HG02885 (cell line): ENCODE results near the gene GOPC.

Experiments used
- ATAC-seq: cut with Tn5 transposase; IDR thresholded peaks from one replicate; pipeline ENCODE4 v1.9.1; 2021; ENCODE audit warnings: mild to moderate bottlenecking; ENCODE audit not compliant: unreplicated experiment, poor library complexity

GOPC gene

DNA sequence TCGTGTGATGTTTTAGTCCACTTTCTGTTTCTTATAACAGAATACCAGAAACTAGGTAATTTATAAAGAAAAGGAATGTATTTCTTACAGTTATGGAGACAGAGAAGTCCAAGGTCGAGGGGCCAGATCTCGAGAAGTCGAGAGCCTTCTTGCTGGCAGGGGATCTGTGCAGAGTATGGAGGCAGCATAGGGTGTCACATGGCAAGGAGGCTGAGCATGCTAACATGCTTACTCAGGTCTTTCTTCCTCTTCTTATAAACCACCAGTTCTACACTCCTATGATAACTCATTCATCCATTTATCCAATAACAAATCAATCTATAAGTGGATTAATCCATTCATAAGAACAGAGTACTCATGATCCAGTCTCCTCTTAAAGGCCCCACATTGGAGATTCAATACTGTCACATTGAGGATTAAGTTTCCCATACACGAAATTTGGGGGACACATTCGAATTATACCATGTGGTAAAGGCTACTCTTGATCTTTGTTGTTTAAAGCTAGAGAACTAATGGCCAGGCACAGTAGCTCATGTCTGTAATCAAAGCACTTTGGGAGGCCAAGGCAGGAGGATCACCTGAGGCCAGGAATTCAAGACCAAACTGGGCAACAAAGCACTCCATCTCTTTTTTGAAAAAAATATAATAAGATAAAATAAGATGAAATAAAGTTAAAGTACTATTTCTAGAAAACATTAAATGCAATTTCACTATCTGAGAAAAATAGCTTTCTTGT is 2.1 kb downstream of the GOPC start:
- ATAC-seq: no peak

DNA sequence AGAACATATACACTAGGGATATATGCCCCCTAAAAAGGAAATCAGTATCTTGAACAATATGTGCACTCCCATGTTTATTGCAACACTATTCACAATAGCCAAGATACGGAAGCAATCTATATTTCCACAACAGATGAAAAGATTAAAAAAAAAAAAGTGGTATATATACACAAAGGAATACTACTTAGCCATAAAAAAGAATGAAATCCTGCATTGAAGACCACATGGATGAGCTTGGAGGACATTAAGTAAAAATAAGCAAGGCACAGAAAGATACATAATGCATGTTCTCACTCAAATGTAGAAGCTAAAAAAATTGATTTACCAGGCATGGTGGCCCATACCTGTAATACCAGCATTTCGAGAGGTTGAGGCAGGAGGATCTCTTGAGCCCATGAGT is 4.6 kb downstream of the GOPC start:
- no peak for ATAC-seq

DNA sequence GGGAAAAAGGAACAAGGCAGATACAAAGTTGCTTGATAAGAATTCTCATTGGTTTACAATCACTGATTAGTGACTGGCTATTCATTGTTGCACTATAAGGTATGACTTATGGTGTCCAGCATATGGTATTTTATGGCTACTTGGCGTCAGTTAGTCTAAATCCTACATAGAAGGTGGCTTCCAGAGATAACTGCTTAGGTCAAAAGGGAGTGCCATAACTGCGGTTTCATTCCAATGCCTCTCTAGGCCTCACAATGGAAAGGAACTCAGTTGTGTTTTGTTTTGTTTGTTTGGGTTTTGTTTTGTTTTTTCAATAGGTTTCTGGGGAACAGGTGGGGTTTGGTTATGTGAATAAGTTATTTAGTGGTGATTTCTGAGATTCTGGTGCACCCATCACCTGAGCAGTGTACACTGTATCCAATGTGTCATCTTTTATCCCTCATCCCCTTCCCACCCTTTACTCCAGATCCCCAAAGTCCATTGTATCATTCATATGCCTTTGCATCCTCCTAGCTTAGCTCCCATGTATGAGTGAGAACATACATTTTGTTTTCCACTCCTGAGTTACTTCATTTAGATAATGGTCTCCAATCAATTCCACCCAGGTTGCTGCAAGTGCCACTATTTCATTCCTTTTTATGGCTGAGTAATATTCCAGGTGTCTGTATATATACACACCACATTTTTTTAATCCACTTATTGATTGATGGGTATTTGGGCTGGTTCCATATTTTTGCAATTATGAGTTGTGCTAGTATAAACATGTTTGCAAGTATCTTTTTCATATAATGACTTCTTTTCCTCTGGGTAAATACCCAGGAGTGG is 7.0 kb downstream of the GOPC start:
- ATAC-seq: no peak

DNA sequence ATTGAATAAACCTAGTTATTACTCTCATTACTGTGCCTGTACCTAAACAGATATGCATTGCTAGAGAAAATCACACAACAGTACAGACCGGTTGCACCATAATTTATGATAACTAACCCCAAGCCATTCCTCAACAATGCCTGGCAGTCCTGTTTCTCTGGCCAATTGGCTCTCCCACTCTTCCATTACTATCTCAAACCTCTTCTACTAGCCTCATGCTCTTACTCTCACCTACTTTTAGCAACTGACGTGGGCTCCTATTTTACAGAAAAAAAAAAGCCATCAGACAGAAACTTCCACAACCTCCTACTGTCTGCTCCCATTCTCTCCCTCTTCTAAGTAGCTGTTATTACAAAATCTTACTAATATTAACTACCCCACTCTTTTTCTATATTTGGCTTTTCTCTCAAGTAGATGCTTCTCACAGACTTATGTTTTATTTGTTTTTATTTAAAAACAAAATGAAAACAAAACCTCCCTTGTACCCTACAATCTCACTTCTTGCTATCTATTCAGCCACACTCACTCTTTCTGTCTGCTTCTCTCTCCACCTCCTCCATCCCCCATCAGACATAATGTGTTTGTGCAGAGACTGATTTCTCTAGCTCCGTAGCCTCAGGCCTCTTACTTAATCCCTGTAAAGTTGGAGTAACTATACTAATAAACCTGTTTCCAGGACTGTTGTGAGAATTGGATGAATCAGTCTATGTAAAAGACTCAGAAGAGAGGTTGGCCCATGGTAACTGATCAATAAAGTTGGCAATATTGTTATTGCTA is 9.1 kb downstream of the GOPC start:
- ATAC-seq: no peak

DNA sequence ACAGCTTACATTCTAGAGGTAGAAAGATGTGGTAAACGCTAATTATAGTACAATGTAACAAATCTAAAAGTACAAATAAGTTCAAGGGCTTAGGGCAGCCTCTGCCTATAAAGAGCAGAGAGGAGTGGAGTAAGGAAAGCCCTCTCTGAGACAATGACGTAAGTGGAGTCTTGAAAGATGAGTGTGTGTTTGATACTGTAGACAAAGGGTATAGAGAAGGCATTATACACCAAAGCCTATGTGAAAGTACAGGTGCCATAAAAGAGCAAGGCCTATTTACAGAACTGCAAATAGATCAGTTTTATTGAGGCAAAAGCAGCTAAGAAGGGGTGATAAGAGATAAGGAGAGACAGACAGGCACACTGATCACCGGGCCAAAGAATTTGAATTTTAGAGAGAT is 10.9 kb downstream of the GOPC start:
- ATAC-seq: no peak

DNA sequence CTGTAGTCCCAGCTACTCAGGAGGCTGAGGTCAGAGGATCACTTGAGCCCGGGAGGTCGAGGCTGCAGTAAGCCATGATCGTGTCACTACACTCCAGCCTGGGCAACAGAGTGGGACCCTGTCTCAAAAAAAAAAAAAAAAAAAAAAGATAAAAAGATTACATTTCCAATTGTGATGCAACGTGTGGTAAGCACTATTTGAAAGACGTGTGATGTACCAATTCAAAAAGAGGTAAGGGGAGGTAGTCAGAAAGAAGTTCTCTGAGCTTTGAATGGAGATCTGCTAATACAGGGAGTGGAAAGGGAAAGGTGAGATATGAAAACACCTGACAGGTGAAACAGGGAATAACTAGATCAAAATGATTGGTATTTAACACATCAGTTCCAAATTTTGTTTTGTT is 11.9 kb downstream of the GOPC start:
- no peak for ATAC-seq

DNA sequence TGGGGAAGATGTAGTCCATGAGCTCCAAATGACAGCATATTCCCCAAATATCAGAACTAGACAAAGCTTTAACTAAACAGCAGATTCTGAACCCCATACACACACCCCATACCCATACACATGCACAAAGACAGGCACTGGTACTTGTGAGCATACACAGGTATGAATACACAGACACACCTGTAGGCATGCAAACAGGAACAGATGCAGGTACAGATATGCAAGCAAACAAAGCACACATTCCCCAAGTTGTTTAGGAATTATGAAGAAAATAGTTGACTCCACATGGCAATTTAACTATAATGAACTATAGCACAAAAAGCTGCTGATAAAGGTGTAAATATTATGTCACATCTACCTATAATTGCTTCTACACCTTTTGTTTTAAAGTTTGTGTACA is 16.7 kb downstream of the GOPC start:
- no peak for ATAC-seq

DNA sequence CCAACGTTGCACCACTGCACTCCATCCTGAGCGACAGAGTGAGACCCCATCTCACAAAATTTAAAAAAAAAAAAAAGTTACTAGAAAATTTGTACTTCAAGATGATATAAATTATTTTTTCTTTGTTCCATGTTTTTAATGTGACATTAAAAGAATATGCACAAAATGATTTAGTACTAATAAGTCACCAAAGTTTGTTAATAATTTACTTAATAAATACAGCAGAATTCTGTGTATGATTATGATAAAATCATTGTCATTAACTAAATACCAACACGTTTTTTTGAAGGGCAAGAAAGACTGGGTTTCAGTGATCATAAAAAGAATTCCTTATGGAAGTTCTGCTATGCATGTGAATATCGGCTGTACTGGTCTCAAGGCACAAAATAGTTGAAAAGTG is 28.1 kb downstream of the GOPC start:
- ATAC-seq: no peak

DNA sequence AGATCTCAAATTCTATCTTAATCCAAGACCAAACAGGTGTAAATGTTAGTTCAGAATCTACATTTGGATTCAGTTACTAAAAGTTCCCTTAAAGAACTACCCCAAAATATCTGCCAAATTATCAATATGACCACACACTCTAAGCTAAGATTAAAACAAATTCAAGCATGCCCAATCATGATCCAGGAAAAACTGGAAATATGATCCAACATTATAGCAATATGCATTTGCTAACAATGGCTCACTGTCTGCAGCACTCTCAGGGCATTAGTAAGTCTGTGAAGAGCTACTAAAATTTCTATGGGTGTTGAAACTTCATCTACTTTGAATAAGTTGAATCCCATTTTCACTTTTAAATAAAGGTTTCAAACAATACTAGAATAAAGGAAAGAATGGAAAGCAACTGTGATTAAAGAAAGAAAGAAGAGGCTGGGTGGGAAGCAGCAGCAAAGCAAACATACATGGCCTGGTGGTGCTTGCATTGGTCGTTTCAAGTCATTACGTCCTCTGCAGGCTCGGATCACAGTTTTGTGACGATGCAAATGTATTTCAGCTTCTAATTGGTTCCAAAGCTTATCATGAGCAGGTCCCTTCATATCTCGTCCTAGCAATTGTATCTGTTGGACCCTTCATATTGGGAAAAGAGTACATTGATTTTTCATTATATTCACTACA is 29.2 kb downstream of the GOPC start:
- no peak for ATAC-seq

DNA sequence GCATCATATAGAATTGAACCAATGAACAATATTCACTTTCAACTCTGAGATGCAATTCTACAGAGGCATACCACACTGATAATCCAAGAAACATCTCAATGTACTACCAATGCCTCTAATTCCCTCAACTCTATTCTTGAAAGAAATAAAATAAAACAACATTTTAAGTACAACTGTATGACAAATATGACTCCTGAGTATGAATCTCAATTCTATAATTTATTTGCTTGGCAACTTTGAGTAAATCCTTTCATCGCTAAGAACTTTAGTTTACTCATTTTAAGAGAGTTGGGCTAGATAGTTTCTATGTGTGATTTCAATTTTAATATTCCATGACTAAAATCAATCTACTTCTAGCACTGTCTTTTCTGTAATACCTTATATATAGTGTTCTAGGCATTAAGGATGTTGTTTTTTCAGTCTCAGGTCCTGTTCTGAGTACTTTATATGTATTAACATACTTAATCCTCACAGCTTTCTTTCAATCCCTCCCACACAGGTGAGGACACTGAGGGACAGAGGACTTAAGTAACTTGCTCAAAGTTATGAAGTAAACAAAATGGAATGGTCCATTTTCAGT is 33.4 kb downstream of the GOPC start:
- ATAC-seq: no peak

DNA sequence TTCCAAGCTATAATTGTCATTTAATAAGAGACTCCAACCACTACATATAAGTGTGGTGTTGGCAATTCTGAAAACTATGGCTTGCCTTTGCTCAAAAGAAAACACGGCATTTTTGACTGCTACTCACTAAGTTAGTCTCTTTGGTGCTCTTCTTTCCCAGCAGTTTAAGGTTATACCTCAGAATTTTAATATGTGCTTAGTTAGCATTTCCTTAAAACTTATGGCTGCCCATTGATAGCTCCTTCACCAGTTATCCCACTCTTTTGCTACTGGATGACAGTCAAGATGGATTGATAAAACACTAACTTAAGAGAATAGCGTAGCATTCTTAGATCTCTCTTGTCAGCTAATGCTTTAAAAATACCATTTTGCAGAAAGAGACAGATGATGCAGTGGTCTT is 34.1 kb downstream of the GOPC start:
- no peak for ATAC-seq

DNA sequence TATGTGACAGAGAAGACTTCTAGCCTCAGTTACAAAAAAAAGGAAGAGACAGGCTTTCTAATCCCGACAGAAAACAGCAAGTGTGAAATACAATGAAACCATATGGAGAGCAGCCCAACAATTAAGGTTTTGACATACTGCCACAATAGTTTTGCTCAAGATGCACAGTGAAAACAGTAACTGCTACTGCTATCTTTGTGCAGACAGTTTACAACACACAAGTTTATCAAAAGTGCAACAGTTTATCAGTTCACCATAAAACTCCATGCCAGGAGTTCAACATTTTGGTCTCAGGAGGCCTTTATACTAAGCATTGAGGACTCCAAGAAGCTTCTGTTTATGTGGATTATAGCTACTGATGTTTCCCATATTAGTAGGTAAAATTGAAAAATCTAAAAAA is 37.6 kb downstream of the GOPC start:
- ATAC-seq: no peak

DNA sequence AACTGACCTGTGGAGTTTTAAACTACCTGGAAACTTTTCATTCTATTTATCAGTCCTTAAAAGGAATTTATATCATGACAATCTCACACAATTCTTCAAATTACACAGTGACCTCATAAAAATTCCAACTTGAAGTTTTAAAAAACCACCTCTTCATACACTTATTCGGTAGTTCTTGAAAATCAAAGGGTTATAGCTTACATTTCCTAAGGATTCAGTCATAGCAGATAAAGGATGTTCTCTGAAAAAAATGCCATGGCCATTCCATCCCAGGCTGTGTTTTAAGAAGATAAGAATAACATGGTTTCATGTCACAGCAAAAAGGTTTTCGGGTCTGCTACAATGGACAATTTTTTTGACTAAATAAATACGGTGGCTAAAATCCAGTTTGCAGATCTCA is 41.2 kb downstream of the GOPC start:
- ATAC-seq: no peak

DNA sequence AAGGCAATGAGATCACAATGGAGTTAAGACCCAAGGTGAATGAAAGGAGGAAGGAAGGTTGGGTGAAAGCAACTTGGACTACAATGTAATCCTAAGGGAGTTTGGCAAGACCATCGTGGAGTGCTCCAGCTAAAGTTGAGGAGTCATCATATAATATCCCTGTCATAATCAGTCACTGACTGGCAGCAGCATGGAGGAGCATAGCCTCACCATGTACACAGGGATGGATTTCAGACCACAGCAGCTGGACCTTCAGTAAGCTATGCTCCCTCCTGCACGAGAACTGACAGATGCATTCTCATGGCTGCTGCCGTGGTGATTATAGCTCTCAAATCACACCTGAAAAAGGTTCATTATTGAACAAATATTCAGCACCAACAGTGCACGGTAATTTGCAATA is 43.0 kb downstream of the GOPC start:
- no peak for ATAC-seq

DNA sequence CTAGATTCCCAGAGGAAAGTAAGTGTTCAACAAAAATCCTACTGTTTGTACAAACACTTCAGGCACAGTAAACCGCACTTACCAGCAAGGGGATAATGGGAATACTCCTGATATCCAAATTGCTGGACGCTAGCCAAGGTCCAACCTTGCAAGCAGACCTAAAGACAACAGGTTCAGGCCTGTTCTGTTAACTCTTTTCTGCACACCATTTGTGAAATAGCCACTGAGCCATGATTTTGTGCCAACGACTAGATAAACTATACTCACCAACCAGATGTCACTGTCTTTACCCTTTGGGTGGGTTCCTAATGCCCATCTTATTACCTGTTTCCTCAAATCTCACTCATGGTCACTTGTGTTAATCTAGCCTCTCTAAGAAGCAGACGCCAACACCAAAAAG is 43.5 kb downstream of the GOPC start:
- no peak for ATAC-seq

DNA sequence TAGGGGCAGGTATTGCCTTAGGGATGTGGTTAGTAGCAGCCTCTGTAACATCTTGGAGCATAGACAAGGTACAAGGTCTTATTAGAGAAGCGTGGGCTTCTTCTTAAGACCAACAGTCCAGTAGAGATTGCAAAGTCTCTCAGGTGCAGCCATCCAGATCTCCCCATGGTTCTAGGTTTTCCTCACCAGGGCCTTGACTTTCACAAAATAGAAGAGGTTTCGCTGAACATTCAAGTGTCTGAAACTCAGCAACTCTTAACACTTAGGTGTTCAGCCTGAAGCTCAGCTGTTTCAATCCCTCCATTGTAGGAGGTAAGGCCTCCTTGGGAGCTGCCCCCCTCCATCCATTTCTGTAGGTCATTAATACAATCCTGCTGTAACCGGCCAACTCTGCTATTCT is 44.4 kb downstream of the GOPC start:
- peak; percentile 47 for ATAC-seq

DNA sequence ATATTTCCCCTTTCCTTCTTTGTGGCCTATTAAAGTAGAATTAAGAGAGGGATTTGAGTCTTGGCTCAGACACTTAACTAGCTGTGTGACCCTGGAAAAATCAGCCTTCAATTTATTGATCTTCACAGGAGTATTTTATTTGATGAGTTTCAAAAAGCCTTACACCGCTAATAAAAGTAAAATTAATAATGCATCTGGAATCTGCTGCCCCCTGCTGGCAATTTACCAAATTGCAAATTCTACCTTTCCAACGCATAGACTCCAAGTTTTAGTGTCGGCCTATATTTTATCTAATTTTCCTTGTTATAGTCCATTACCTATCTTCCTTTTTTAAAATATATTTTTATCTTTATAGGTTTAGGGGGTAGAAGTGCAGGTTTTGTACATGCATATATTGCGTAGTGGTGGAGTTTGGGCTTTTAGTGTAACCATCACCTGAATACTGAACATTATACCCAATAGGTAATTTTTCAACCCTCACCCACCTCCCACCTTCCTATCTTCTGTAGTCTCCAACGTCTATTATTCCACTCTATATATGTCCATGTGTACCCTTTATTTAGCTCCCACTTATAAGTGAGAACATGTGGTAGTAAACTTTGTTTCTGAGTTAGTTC is 46.3 kb downstream of the GOPC start:
- ATAC-seq: no peak

DNA sequence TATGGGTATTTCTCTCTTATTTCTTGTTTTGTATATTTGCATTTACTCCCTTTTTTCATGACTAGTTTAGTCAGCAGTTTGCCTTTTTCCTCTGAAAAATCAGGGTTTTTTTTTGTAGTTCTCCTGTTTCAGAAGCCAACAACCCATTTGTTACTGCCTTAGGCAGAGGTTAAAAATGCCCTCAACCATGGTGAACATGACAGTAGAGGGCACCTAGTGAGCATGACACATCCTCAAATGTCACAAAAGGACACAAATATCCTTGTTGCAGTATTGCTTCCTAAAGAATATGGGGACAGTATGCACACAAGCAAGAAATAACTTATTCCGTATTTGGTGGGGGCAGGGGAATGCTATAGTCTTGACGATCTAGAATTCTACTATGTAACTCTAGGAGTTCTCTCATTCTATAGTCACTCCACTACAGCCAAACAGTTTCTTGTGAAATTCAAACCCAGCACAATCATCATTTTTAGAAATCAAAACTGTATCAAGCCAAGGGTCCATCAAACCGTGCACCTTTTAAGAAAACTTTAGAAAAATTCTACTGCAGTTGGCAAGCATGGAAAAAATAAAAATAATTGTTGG is 47.0 kb downstream of the GOPC start:
- no peak for ATAC-seq

DNA sequence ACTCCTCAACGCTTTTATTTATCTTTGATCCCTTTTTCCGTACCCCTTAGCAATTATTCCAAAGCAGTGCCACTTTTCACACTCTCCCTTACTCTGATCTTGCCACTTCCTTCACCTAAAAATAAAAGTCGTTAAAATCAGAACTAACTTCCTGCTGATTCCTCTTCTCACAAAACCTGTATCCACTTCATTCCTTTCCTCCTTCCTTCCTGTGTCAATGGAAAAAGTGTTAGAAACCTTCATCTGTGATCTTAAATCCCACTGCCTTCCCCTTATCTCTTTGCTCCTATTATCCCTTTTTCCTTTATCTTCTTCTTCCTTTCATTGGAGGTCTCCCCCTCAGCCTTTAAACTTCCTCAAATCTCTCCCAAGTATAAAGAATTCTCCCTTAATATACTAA is 49.2 kb downstream of the GOPC start:
- ATAC-seq: no peak

DNA sequence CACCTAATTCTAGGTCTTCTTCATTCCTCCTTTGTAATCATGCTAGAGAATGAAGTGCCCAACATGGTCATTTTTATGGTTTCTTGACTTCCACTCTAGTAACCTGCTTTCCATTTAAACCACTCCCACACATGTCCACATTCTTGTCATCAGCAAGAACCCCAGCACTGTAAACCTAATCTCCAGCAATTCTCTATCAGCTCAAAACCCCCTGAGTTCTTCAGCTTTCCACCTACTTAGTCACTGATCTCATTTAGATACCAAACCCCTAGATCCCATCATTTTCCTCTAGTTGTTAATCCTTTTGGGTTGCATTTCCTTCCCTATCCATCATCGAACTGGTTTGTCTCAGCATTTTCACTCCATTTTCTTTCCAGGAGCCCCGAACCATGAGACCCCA is 49.7 kb downstream of the GOPC start:
- ATAC-seq: no peak
